C4-2B (cell line): ENCODE measurements around the gene ARHGAP26.
A peak's percentile ranks its signal among the peaks of the same experiment; 100 is the strongest.

ENCODE experiments used
- CTCF ChIP-seq: fragments of 450-650 bp; conservative IDR thresholded peaks from 2 replicates; pipeline ENCODE4 v1.5.1; 2017; ENCODE audit warnings: mild to moderate bottlenecking
- ZFX ChIP-seq: fragments of 450-650 bp; IDR thresholded peaks from 2 replicates; pipeline ENCODE4 v1.6.1; 2017

GRCh38 chr5:143014017-143014651 is 244.0 kb downstream of the ARHGAP26 start:
- TF ChIP-seq CTCF (peak; percentile 69), ZFX (no peak)
